ENCODE results near the gene AVPR2. TPM values are rescaled to one million over a fixed set of nuclear protein-coding genes. Genes with fewer than 3 reads are reported as not detected.

AVPR2 gene
- total and polyA plus RNA-seq, 9 donors = 0.34 to 1.5 (median 0.55) TPM; not detected in 3

DNA sequence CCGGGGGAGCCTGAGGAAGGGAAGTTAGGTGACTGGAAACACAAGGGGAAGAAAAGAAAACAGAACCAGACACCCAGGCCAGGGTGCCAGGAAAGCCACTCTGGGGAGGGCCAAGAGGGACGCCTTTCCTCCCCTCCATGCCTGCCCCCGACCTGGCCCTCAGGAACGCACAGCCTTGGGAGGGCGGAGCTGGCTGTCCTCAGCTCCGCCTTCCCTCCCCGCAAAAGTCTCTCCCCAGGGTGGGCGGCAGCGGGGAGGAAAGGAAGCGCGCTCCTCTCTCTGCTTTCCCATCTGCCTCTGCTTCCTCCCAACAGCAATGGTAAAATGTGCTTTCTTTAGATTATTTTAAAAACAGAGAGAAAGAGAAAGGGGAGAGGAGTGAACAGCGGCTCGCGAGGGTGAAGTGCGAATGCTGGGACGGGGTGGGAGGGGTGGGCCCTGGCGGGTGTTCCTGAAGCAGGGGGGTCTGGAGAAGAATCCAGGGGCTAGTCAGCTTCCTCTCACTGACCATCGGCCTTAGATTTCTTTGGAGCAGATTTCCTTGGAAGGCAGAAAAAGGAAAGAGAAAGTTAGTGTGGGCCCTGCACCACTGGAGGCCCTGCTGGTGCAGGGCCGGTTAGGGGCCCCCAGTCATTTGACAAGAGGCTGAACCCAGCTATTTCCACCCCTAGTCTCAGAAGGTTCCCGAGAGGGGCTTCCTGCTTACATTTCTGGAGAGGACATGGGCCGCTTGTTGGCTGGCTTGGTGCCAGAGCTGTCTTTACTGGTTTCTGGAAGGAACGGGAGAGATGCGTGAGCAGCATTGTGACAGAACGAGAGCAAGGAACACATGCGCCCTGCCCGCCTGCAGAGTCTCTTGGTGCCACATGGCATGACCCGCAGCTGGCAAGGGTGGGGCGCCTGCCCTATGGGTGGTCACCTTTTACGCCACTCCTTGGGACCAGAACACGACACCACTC lies 44.7 kb downstream of the AVPR2 start:
- TF ChIP-seq POLR2A (IDR thresholded peaks at IDR 0.05) = no peak
- no peak for TF ChIP-seq EP300 (IDR thresholded peaks at IDR 0.05)
- TF ChIP-seq, protein P1, sequence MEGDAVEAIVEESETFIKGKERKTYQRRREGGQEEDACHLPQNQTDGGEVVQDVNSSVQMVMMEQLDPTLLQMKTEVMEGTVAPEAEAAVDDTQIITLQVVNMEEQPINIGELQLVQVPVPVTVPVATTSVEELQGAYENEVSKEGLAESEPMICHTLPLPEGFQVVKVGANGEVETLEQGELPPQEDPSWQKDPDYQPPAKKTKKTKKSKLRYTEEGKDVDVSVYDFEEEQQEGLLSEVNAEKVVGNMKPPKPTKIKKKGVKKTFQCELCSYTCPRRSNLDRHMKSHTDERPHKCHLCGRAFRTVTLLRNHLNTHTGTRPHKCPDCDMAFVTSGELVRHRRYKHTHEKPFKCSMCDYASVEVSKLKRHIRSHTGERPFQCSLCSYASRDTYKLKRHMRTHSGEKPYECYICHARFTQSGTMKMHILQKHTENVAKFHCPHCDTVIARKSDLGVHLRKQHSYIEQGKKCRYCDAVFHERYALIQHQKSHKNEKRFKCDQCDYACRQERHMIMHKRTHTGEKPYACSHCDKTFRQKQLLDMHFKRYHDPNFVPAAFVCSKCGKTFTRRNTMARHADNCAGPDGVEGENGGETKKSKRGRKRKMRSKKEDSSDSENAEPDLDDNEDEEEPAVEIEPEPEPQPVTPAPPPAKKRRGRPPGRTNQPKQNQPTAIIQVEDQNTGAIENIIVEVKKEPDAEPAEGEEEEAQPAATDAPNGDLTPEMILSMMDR (IDR thresholded peaks at IDR 0.05) = no peak
- DNase-seq = peak in 1 of 5 donors; percentile 55
- no peaks in the 10 kb centered on the region for H3K9me3 ChIP-seq
- intact Hi-C loops (cut with DNase I) = loop anchor here in 2 of 4 donors (10.0 kb wide), 2 partner anchors 344 to 984 kb away; no protein-coding TSS in a partner anchor
- no peak overlapping the region for H3K4me3 ChIP-seq
- peaks cover 4% of the 10 kb centered on the region for H3K4me1 ChIP-seq (ENCODE audit: insufficient read depth)
- H3K27me3 ChIP-seq = no peaks in the 10 kb centered on the region
- H3K27ac ChIP-seq = peak overlapping the region in 1 of 2 donors; percentile 6
- 68 to 76% (median 71%) methylated on average over 30 of the region's 30 CpGs for WGBS, 3 donors
- no peaks in the 10 kb centered on the region for H3K36me3 ChIP-seq

DNA sequence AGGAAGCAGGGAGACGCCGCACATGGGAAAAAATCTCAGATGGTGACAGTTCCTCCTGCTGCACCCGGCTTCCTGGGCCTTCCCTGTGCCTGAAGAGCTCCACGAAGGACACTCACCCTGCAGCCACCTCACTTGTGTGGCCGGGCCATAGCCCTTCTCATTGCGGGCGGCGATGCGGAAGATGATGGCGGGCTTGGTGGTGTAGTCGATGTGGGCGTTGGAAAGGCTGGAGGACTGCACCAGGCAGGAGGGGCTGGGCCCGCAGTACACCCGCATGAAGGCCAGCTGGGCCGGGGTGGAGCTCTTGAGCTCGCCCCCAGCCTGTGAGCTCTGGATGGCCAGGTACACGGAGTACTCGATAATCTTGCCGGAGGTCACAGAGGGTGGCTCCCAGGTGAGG lies 45.7 kb downstream of the AVPR2 start:
- intact Hi-C loops (cut with DNase I) = loop anchor here in 3 of 4 donors (5.0 to 10.0 kb wide), 3 partner anchors 183 to 405 kb away; partner anchors contain the start of gene PLXNB3 (in 1 of the 3)
- H3K4me3 ChIP-seq = no peak overlapping the region
- H3K4me1 ChIP-seq (ENCODE audit: insufficient read depth) = peaks cover 4% of the 10 kb centered on the region
- no peak for DNase-seq
- TF ChIP-seq, protein P1 (IDR thresholded peaks at IDR 0.05) = no peak
- TF ChIP-seq POLR2A (IDR thresholded peaks at IDR 0.05) = no peak
- no peak overlapping the region for H3K27ac ChIP-seq
- no peaks in the 10 kb centered on the region for H3K27me3 ChIP-seq
- no peaks in the 10 kb centered on the region for H3K36me3 ChIP-seq
- H3K9me3 ChIP-seq = no peaks in the 10 kb centered on the region
- WGBS, 3 donors = 86 to 90% (median 88%) methylated on average over 19 of the region's 19 CpGs

DNA sequence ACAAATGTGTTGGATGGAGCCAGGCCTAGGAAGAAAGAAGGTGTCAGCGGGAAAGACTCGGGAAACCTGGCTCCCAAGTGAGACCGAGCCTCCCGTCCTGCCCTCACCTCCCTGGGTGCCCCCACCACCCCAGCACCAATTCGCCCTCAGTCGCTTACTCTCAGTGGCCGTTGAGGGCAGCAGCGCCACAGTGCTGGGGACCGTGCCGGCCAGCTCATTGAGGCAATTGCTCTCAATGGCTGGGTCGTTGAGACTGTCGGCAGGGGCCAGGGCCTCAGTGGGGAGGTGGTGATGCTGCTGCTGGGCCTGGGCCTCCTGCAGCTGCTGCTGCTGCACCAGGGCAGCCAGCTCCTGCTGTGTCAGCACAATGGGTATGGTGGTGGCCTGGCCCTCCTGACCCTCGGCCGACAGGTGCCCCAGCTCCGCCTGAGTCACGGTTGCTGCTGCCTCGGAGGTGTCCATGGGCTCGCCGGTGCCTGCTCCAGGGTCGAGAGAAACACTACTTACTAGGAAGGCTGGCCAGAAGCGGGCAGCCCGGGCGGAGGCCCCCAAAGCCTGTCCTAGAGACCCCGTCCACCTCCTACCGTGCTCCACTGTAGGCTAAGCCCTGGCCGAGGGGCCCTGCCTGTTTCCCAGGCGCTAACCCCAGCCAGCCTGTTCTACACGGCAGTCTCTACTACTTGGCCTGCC lies 47.4 kb downstream of the AVPR2 start:
- H3K9me3 ChIP-seq = no peaks in the 10 kb centered on the region
- peaks cover 4% of the 10 kb centered on the region for H3K4me1 ChIP-seq (ENCODE audit: insufficient read depth)
- no peak overlapping the region for H3K4me3 ChIP-seq
- no peaks in the 10 kb centered on the region for H3K36me3 ChIP-seq
- no peaks in the 10 kb centered on the region for H3K27me3 ChIP-seq
- intact Hi-C loops (cut with DNase I) = loop anchor here in 3 of 4 donors (2.0 to 10.0 kb wide), 4 partner anchors 185 to 407 kb away; partner anchors contain the start of gene PLXNB3 (in 2 of the 3)
- 93 to 94% (median 93%) methylated on average over 27 to 28 of the region's 28 CpGs for WGBS, 3 donors
- TF ChIP-seq, protein P1 (IDR thresholded peaks at IDR 0.05) = no peak
- TF ChIP-seq EP300 (IDR thresholded peaks at IDR 0.05) (no peak), POLR2A (IDR thresholded peaks at IDR 0.05) (no peak)
- H3K27ac ChIP-seq = no peak overlapping the region
- DNase-seq = no peak

DNA sequence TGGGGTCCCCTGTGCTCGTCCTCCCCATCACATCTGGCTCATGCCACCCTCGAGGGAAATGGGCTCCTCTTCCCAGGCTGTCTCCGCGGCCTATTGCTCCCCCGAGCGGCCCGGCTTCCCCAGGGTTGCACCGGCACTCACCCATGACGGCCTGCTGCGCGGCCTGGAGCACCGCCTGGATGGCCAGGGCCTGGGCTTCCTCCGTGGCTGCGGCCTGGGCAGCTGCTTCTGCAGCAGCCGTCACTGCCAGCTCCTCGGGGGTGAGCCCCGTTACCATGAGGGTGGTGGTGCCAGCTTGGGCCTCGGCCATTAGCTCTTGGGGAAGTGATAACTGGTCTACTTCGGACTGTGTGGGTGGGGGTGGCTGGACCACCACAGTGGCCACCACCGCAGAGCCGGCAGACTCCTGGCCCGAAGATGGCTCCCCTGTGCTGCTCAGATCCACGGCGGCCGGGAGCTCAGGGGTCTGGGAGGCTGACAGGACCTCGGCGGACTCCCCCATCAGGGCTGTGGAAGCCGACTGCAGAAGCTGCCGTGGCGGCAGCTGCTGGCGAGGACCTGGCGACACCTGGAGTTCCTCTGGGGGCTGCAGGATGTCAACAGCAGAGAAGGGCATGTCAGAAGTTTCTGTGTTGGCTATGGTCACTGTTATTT lies 48.0 kb downstream of the AVPR2 start:
- H3K4me3 ChIP-seq = no peak overlapping the region
- WGBS, 3 donors = 87 to 94% (median 92%) methylated on average over 25 to 32 of the region's 32 CpGs
- intact Hi-C loops (cut with DNase I) = loop anchor here in 3 of 4 donors (2.0 to 10.0 kb wide), 4 partner anchors 185 to 408 kb away; partner anchors contain the start of gene PLXNB3 (in 2 of the 3)

More for the DNA sequence above, 48.0 kb downstream of the AVPR2 start:
- H3K9me3 ChIP-seq = no peaks in the 10 kb centered on the region
- H3K4me1 ChIP-seq (ENCODE audit: insufficient read depth) = peaks cover 4% of the 10 kb centered on the region
- no peaks in the 10 kb centered on the region for H3K36me3 ChIP-seq
- H3K27ac ChIP-seq = no peak overlapping the region
- H3K27me3 ChIP-seq = no peaks in the 10 kb centered on the region
- TF ChIP-seq POLR2A (IDR thresholded peaks at IDR 0.05) (no peak), EP300 (IDR thresholded peaks at IDR 0.05) (no peak)
- TF ChIP-seq, protein P1 (IDR thresholded peaks at IDR 0.05) = no peak
- DNase-seq = no peak

Measured in ovary (tissue), 9 donors.